NCI-H446 treated with DMSO at 0.1 percent for 48 hours (cell line): ENCODE data around the gene PRTN3.

Experiments
- DNase-seq: peaks from one replicate; lab custom pipeline; 2025; lab: John Stamatoyannopoulos, UW

Gene PRTN3

GRCh38 chr19:803686-804418 lies 36.9 kb upstream of the PRTN3 start:
- no peak for DNase-seq

GRCh38 chr19:804419-805165 lies 36.2 kb upstream of the PRTN3 start:
- no peak for DNase-seq

- no peak for DNase-seq
These were observed 35.6 kb upstream of the PRTN3 start for GRCh38 chr19:805166-805551.

- DNase-seq = no peak
These were observed 34.9 kb upstream of the PRTN3 start for GRCh38 chr19:805600-806550.

- DNase-seq = no peak
These were observed 33.9 kb upstream of the PRTN3 start for GRCh38 chr19:806815-807421.

GRCh38 chr19:807627-808422 lies 33.0 kb upstream of the PRTN3 start:
- no peak for DNase-seq

- DNase-seq = no peak
These were observed 32.4 kb upstream of the PRTN3 start for GRCh38 chr19:808423-808775.

- no peak for DNase-seq
These were observed 30.5 kb upstream of the PRTN3 start for GRCh38 chr19:810077-810855.

GRCh38 chr19:810883-811489 lies 29.8 kb upstream of the PRTN3 start:
- no peak for DNase-seq

GRCh38 chr19:811506-812048 lies 29.2 kb upstream of the PRTN3 start:
- no peak for DNase-seq

GRCh38 chr19:812049-812746 lies 28.6 kb upstream of the PRTN3 start:
- no peak for DNase-seq

- DNase-seq = no peak
These were observed 28.0 kb upstream of the PRTN3 start for GRCh38 chr19:812747-813218.

- no peak for DNase-seq
These were observed 27.3 kb upstream of the PRTN3 start for GRCh38 chr19:813219-814151.

GRCh38 chr19:814152-815078 lies 26.4 kb upstream of the PRTN3 start:
- no peak for DNase-seq

GRCh38 chr19:815079-815774 lies 25.6 kb upstream of the PRTN3 start:
- DNase-seq = no peak
